ENCODE results near the gene FERMT3.

DNA sequence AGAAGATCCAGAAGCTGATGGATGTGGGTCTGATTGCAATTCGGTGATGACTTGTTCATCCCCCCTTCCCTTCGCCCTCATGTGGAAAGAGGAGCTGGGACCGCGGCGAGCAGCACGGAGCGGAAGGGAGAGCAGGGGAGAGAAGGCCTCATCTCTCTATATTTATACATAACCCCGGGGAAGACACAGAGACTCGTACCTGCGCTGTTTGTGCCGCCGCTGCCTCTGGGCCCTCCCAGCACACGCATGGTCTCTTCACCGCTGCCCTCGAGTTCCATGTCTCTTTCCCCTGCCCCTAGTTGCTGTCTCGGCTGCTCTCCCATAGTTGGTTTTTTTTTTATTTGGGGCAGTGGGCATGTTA is 2.5 kb upstream of the FERMT3 start:
- TF ChIP-seq CTCF (IDR thresholded peaks at IDR 0.05; ENCODE audit: borderline replicate concordance, extremely low read depth, low read length, poor library complexity, severe bottlenecking) (no peak), EZH2 (IDR thresholded peaks at IDR 0.05; ENCODE audit: borderline replicate concordance, low read depth, low read length, severe bottlenecking) (no peak)
